Dedifferentiated amniotic fluid mesenchymal stem cell (primary cell): ENCODE measurements around the gene THADA.

Experiments
- DNase-seq: peaks from one replicate; pipeline ENCODE4 v3.0.0-alpha.2; 2016; ENCODE audit errors: extremely low spot score

THADA gene

DNA sequence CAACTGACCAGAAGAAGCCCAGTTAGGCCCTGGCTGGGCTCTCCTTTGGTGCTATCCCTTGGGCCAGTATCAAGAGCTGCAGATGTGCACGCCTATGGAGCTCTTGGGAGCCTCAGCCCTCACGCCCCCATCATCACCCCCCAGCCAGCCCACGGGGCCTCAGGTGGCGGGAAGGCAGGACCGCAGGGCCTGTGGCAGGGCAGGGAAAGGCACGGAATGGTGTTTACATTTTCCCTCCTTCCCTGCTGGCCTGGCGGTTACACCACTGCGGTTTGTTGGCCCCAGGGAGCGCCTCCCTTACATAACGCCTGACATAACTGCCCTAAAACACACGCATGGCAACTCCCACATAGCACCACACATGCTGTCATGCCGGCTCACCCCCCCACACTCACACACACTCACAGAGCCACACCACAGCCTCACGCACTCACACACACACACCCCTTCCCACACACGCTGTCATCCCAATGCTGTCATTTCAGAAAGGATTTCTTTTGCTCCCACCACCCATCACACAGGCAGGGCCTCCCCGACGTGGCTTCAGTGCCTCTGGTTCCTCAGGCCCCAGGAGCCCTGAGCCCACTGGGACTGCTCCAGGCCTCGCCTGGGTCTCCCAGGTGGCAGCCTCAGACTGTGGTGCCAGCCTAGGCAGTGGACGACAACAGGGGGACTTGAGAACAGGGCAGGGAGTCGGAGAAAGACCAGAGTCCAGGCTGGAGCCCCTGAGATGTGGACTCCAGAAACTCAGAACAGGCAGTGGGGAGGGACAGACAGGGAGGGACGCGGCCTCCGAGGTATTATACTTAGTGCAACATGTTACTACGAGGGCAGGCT is 385.2 kb downstream of the THADA start:
- no peak for DNase-seq

DNA sequence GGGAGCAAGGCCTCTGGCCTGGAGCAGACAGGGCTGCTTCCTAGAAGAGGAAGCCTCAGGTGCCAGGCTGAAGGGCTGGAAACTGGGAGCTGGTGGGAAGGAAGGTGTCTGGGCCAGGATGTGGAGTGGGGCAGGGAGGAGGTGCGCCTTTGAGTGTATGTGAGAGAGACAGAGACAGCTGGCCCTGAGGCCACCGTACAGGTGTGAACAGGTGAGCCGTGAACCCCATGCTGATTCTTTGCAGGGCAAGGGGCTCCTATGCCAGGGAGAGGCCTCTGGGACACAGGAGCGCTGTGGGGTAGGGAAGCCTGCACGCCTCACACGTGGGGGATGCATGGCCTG is 385.7 kb downstream of the THADA start:
- no peak for DNase-seq

DNA sequence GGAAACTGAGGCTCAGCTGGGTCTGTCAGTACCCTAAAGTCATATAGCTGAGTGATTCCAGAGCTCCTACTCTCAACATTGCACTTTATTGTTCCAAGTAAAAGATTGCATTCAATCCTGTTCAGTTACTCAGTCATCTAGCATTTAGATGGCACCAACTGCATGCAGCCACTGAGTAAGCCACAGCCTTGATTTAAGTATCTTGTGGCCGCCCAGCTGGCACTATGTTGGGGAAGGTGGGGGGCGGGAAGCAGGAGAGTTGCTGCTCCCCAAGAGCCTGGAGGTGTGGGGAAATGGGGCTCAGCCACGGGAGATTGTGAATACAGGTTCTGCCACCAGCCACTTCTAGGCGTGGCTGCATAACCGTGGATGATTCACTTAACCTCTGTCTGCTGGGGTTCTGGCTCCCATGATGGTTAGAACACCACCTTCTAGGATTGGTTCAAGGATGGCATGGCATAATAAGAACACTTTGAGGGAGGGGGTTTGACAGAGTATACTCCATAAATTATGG is 386.6 kb downstream of the THADA start:
- DNase-seq: no peak

DNA sequence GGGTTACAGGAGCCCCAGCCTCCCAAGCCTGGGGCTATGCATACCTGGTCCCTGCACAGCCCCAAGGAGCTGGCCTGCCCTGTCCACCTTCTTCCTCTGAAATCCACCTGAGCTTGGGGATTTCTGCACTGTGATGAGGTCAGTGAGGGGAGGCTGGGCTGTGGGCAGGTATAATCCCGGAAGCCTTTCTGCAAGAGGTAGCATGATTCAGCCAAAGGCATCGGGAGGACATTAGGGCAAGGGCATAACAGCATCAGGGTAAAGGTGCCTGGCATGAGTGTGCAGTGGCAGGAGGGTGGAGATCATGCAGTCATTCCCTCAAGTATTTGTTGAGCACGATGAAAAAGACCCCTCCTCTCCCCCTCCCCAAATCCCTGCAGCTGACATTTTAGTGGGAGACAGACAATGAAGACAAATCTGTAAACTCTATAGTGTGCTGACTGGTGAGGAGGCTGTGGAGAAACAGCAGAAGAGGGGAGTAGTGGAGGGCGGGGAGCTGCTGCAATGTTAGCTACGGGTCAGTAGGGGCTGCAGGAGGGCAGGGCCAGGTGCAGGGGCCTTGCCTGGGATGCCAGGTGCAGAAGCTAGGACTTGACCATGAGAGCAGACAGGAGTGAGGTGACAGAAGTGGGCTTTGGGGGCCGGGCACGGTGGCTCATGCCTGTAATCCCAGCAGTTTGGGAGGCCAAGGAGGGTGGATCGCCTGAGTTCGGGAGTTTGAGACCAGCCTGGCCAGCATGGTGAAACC is 388.1 kb downstream of the THADA start:
- DNase-seq: no peak

DNA sequence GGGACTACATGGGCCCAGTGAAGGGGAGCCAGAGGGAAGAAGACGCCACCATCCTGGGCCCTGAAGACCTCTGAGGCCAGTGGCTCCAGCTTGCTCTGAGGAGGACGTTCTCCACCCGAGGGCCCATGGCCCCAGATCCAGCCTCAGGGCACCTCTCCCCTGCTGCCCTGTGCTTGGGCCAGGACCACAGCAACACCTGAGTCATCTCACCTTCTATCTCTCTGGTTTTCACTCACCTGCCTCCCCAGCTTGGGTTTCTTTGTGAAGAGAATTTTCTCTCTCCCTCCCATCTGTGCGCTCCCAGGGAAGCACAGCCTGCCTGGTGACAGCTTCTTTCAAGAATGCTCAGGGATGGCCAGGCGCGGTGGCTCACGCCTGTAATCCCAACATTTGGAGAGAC is 389.2 kb downstream of the THADA start:
- no peak for DNase-seq

DNA sequence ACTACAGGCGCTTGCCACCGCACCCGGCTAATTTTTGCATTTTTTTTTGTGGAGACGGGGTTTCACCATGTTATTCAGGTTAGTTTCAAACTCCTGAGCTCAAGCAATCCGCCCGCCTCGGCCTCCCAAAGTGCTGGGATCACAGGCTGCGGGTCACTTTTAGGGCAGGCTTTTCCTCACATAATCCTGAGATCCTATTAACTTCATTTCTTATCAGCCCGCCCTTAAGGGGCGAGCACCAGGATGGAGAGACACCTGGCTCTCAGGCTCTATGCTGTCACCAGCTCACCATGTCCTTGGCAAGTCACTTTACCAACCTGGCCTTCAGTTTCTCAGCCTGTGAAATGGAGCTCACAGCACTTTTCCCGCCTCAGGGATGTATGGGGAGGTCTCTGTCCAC is 392.5 kb downstream of the THADA start:
- no peak for DNase-seq

DNA sequence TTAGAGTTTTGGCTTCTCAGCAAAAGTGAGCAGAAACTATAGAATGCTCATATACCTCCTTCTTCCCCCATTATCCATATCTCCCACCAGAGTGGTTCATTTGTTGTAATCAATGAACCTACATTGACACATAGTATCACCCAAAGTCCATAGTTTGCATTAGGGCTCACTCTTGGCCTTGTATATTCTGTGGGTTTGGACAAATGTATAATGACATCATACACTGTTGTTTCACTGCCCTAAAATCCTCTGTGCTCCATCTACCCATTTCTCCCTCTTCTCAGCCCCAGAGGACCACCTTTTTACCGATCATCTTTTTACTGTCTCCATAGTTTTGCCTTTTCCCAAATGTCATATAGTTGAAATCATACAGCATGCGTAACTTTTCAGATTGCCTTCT is 393.5 kb downstream of the THADA start:
- DNase-seq: no peak

DNA sequence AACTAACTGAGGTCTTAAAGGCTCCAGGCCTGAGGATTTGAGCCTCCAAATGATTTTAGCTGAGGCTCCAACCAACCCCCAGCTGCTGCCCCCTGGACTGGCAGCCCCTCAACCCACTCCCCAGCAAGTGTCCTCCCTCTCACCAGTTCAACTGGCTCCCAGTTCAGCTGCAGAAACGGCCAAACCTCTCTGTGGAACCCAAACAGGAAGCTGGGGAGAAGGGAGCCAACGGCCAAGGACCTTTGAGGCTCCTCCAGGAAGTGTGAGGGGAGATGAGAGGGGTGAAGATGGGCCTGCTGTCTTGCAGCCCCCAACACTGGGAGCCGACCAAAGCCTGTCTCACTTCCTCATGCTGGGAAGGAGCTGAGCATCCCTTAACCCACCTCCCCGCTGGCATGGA is 394.3 kb downstream of the THADA start:
- DNase-seq: no peak

DNA sequence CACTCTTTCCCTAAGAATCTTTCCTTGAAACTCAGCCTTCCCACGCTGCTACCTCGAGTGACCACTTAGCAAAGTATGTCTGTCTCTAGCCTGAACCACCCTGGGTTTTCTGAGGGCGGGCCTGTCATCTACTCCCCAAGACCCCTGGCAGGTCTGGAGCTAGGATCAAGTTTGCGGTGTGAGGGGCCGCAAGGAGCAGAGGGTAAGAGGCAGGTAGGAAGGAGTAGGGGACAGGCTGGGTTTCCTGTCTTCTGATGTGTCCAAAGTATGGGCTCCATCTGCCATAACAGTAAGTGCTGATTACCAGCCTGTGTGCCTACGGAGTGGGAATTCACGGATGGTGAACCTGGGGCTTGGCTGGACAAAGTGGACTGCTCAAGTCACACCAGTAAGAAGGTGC is 394.8 kb downstream of the THADA start:
- DNase-seq: no peak

DNA sequence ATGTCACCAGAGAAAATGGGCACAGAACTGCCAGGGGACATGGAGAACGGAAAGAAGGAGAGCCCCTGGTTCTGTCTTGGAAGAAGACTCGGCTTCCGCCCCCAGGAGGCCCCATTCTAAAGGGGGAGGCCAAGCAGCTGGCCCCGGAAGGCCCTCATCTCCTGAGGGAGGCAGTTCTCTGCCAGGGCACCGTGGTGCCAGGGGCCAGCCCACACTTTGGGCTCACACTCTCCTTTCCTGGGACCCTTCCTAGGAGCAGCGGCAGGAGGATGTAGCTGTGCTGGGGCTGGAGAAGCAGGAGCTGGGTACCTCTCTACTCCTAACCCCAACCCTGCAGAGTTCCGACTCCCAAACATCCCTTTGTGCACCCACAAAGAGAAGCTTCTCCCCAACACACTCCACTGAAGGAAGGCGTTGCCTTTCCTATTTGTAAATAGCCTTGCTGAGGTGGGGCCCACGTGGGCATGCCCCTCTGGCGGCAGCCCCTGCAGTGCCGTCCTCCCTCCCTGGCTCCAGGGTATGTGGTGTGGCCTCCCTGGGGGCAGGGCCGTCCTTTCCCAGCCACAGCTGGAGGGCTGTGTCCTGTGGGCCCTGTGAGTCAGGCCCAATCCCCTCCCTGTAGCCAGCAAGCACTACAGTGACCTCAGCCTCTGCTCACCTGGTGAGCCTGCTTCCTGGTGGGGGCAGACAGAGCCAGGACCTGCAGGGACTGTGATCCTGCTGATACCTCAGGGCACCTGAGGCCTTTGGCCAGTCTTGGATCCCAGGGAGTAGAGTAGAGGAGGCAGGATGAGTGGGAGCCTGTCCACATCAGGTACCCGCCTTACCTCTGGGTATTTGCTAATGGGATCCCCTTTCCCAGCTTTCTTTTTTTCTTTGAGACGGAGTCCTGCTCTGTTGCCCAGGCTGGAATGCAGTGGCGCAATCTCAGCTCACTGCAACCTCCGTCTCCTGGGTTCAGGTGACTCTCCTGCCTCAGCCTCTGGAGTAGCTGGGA is 396.0 kb downstream of the THADA start:
- DNase-seq: no peak

DNA sequence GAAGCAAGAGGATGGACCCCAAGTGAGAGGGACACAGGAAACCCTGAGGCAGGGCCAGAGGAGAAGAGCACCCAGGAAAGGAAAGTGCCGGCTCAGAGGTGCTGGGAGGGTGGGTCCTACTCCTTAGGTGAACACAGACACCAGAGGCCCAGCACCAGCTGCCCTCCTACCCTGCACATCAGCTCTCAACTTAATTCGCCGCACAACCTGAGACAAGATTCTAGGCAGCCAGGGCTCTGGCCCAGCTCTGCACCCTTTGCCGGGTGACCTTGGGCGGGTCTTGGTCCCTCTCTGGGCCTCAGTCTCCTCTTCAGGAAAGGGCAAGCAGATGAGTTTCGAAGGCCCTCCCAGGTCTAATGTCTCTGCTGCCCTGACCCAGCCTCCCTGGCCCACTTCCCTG is 397.6 kb downstream of the THADA start:
- no peak for DNase-seq

DNA sequence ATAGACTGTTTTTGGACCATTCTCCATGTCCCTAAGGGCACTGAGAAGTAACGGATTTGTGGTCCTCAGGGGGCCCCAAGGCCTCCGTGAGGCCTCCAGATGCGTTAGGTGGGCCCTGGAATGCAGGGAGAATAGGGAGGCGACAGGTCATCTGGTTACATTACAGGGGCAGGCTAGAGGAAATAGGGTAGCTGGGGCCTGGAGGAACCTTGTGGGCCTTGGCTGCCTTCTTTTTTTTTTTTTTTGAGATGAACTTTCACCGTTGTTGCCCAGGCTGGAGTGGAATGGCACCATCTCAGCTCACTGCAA is 398.3 kb downstream of the THADA start:
- no peak for DNase-seq

DNA sequence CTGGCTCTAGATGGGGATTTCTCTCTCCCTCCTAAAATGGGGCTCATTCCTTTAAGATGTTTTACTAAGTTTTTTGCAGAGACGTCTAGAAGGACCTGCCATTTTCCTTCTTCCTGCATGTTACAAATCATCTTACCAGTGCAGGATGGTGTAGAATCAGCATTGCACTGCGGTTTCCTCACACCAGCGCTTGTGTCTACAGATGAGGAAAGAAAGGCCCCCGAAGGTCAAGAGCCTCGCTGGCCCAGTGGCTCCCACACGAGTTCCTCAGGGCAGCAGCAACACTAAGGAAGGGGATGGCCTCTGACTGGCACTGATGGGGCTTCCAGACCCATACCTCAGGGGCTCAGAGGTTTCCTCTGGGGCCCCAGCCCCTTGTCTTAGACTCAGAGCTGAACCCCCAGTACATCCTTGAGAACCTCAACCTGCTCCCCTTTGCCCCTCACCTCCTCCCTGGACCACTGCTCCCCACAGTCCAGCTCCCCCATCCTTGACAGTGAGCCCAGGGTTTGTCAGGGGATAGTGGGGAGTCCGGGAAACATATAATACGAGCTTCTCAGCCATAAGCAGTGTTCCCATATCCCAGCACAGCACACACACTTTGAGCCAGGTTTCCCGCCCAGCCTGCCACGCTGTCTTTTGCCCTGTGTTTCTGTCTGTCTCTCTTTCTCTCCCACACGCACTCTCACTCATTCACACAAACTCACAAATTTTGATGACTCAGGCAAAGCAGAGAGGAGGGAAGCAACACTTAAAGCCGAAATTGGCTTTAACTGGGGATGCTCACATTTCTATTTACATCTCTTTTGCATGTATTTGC is 398.9 kb downstream of the THADA start:
- DNase-seq: no peak

DNA sequence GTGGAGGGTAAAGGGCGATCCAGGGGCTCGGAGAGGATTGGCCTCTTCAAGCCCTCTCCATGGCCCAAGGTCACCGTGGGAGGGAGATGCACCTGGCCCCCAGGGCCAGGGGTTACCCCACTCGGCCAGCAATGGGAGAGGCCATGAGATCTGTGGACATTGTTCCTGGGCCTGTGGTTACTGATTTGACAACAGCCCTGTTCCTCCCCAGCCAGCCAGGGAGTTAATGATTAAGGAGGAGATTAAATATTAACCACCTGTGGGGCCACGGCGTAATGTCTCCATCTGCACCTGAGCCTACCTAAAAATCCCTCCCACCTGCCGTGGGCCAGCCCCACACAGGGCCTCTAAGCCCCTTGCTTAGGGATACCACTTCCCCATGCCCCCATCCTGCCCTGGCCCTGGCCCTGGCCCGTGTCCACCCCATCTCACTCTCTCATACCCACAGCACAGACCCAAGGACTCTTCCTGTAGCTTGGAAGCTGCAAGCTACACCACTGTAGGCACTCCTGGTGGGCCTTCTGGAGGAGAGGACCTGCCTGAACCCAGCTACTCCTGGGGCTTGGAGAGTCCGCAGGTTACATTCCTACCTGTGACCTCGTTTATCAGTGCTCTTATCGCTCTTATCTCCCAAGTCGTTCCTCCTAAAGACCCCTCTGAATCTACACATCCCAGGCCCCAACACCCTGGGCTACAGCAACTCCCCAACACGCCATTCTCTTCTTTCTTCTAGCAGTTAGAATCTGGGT is 401.5 kb downstream of the THADA start:
- DNase-seq: no peak

DNA sequence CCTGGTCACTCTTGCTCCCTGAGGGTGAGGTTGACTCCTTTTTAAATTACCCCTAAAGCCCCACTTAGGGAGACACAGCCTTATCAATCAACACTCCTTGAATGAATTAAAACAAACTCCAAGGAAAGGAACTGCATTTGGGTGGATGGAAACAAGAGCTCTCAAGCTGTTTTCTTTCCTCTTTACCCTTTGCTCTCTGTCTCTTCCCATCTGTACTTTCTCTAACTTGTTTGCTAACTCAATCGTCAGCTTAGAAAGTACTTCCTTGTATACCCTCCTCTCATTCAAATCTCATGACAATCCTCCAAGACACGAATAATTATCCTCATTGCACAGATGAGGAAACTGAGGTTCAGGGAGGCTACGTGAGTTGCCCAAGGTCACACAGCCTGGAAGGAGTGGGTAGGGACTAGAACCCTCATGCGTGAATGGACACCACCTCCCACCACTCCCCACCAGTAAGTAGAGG is 402.2 kb downstream of the THADA start:
- DNase-seq: no peak

DNA sequence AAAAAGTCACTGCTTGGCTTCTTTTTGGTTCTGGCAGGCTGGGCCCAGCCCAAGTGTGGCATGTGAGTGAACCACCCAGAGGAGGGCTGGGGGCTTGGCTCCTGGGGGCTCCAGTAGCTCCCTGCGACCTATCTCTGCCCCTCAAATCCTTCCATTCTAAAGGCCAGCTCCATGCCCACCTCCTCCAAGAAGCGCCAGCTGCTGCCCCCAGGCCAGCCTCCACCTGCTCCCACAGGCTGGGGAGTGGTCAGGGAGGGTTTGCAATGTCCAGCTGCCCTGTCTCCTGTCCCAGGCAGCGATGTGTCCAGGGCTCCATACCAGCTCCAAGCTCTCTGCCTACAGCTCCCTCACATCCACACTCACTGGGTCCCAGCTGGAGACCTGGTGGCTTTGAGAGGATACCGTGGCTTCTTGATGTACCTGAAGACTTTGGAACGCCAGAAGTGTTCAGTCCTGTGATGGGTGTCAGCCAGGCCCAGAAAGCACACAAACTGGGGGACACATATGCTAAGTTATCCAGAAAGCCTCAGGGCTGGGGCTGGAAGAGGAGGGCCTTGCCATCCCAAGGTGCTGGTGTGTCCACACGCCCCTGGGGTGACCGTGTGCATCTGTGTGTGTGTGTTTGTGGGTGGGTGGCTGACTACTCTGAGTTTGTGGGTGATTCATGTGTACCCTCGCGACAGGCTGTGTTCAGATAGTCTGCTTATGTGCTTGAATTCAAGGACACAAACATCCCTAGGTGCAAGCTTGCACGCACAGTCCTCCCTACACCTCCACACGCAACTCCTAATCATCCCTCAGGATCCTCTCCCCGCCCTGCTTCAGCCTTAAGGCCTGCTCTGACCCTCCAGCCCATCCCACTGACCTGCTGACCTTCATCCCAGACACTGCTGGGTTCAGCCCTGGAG is 402.8 kb downstream of the THADA start:
- DNase-seq: no peak

DNA sequence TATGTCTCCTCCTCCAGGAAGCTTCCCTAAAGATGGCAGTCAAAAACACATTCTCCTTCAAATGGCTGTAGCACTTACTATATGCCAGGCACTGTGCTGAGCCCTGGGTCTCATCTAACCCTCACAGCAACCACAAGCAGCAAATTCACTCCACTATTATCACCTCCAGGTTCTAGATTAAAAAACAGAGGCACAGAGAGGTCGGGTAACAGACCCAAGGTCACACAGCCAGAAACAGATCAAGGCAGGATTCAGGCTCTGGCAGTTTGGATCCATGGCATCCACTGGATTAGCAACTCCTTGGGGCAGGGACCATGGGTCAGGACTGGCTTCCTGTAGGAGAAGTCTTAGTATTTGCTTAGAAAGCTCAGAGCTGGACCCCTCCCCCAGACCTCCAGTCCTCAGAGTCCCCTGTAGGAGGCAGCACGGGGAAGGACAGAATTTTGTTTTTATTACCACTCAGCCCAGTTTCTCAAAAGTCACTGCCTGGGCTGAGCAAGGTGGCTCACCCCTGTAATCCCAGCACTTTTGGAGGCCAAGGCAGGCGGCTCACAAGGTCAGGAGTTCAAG is 403.8 kb downstream of the THADA start:
- no peak for DNase-seq

DNA sequence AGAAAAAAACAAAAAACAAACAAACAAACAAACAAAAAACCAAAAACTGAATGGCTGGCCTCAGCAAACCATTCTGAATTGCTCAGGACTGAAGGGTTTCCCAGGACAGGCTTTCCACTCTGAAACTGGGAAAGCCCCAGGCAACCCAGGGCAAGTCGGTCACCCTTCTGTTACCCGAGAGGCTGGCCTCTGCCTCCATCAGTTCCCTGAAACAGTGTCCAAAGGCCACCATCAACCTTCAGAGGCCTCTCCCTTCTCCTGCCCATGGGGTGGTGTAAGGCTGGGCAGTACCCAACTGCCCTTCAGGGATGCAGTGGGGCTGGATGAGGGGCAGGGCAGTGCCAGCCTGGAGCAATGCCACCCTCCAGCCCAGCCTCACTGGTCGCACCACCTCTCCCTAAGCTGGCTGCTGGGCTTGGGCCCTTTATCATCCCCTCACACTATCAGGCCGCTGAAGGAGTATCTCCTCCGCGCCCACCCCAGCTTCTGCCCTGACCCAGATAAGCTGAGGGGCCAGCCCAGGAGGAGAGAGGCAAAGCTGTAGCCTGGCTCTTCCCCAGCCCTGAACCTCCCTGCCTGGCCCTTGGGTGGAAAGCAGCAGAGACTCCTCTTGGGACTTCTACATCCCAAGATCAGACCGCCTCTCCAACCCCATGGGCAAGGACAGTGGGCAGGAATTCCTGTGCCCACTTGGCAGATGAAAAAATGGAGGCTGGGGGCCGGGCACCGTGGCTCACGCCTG is 405.4 kb downstream of the THADA start:
- DNase-seq: no peak
